OCI-LY7 (cell line): ENCODE results near the gene TM9SF1.

Experiments
- EZH2phosphoT487 ChIP-seq: fragments of 200-600 bp; sonication (generic); IDR thresholded peaks from 2 replicates; pipeline ENCODE4 v1.6.1; 2018; ENCODE audit warnings: low read depth, borderline replicate concordance, mild to moderate bottlenecking, mixed run types, antibody characterized with exemption, low read length, moderate library complexity, mixed read lengths
- TF ChIP-seq, protein P1 (sequence below): fragments of 200-600 bp; sonication (generic); conservative IDR thresholded peaks from 2 replicates; pipeline ENCODE4 v1.5.1; 2014; ENCODE audit warnings: mild to moderate bottlenecking, antibody characterized with exemption, low read length, moderate library complexity, mixed read lengths

DNA sequence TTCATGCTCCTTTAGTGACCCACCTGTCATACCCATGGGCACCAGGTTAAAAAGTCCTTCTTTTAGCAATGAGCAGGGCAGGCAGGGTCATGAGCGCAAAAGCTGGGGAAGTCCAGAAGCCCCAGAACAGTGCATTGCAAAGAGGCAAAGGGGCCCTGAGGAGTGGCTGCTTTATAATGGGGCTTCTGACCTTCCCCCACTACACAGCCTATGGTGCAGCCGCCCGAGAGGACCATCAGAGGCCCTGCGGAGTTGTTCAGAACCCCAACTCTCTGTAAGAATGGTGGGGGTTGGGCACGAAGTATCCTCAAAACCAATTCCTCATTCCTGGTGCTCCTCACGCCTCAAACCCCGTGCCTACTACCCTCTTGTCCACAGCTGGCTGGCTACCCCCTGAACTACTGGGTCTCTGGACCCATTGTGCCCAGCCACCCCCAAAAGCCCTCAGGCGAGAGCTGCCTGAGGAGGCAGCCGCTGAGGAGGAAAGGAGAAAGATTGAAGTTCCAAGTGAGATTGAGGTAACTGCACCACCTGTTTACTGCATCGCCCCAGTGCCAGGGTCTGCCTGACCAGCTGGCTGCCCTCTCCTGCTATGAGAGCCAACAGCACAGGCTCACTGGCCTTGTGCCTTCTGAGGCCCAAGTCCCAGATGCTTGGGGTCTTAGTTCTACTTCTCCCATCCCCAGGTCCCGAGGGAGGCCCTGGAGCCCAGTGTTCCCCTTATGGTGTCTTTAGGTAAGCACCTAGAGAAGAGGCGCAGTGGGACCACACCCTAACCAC lies 16.7 kb downstream of the TM9SF1 start:
- TF ChIP-seq, protein P1, sequence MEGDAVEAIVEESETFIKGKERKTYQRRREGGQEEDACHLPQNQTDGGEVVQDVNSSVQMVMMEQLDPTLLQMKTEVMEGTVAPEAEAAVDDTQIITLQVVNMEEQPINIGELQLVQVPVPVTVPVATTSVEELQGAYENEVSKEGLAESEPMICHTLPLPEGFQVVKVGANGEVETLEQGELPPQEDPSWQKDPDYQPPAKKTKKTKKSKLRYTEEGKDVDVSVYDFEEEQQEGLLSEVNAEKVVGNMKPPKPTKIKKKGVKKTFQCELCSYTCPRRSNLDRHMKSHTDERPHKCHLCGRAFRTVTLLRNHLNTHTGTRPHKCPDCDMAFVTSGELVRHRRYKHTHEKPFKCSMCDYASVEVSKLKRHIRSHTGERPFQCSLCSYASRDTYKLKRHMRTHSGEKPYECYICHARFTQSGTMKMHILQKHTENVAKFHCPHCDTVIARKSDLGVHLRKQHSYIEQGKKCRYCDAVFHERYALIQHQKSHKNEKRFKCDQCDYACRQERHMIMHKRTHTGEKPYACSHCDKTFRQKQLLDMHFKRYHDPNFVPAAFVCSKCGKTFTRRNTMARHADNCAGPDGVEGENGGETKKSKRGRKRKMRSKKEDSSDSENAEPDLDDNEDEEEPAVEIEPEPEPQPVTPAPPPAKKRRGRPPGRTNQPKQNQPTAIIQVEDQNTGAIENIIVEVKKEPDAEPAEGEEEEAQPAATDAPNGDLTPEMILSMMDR, result no peak
- no peak for TF ChIP-seq EZH2phosphoT487
